ENCODE data around the gene GPR75.

- TF ChIP-seq CTCF (IDR thresholded peaks at IDR 0.05) = no peak
- TF ChIP-seq POLR2A (IDR thresholded peaks at IDR 0.05) = no peak
Observed at GRCh38 chr2:53842891-53843290, 16.9 kb downstream of the GPR75 start.
